Thoracic aorta (tissue), 2 donors: ENCODE data around the gene TMEM123. TPM values are rescaled to one million over a fixed set of nuclear protein-coding genes. Genes with fewer than 3 reads are reported as not detected.

Experiments
- ATAC-seq: fragments of 150-250 bp; one replicate; pipeline ENCODE4 v1.8.0; 2017; ENCODE audit warnings: low read depth; ENCODE audit not compliant: insufficient number of reproducible peaks, low FRiP score
- DNase-seq: peaks from one replicate; pipeline ENCODE4 v3.0.0-alpha.2; 2020; ENCODE audit warnings: low spot score
- H3K27ac ChIP-seq, 2 donors: fragments of 200-600 bp; sonication (generic); 1 replicate in 1 of 2; 2 replicates in 1 of 2; pipeline ENCODE4 v1.5.1; 2016; ENCODE audit warnings: mild to moderate bottlenecking in 2 of 2, moderate library complexity in 2 of 2
- H3K27me3 ChIP-seq: fragments of 200-600 bp; sonication (generic); replicated peaks from 2 replicates; pipeline ENCODE4 v1.6.0; 2016; ENCODE audit warnings: mild to moderate bottlenecking; ENCODE audit not compliant: insufficient read depth
- H3K36me3 ChIP-seq: fragments of 200-600 bp; sonication (generic); one replicate; pipeline ENCODE4 v1.5.1; 2016
- H3K4me1 ChIP-seq, 2 donors: fragments of 200-600 bp; sonication (generic); 1 replicate in 1 of 2; 2 replicates in 1 of 2; pipeline versions ENCODE4 v1.5.1 to v1.6.0; 2016; ENCODE audit warnings: low read depth in 2 of 2, mild to moderate bottlenecking in 1 of 2; ENCODE audit not compliant: control insufficient read depth in 1 of 2
- H3K4me3 ChIP-seq: fragments of 200-600 bp; sonication (generic); 2 replicates; pipeline ENCODE4 v1.5.1; 2016; ENCODE audit warnings: mild to moderate bottlenecking
- H3K9me3 ChIP-seq: fragments of 200-600 bp; sonication (generic); 2 replicates; pipeline ENCODE4 v1.5.1; 2016
- CTCF ChIP-seq: fragments of 200-600 bp; sonication (generic); IDR thresholded peaks from one replicate; pipeline ENCODE4 v1.5.1; 2019; ENCODE audit warnings: antibody characterized with exemption
- total RNA-seq, 2 donors: library from RNA; depleted of rRNA; stranded (reverse); fragments of >200 nt; gene quantifications; one replicate each; pipeline versions ENCODE4 v1.1.0 to v1.2.3, GENCODE V29; 2016

Gene TMEM123
- total RNA-seq, 2 donors from 2014 or later: 50.8 to 77.5 TPM

GRCh38 chr11:102456381-102456780 lies 3.8 kb upstream of the TMEM123 start:
- no peak overlapping the region for H3K27ac ChIP-seq
- no peaks in the 10 kb centered on the region for H3K9me3 ChIP-seq
- ATAC-seq (no peak), DNase-seq (no peak)
- no peaks in the 10 kb centered on the region for H3K27me3 ChIP-seq
- H3K36me3 ChIP-seq: no peaks in the 10 kb centered on the region
- H3K4me1 ChIP-seq: peaks cover 0 to 8% of the 10 kb centered on the region in 2 donors
- TF ChIP-seq CTCF: no peak
- no peak overlapping the region for H3K4me3 ChIP-seq

GRCh38 chr11:102453921-102454320 lies 1.4 kb upstream of the TMEM123 start:
- H3K27me3 ChIP-seq: no peaks in the 10 kb centered on the region
- no peaks in the 10 kb centered on the region for H3K36me3 ChIP-seq
- no peak for TF ChIP-seq CTCF
- H3K27ac ChIP-seq: no peak overlapping the region
- no peak for ATAC-seq
- no peak for DNase-seq
- H3K9me3 ChIP-seq: no peaks in the 10 kb centered on the region
- peaks cover 5 to 26% of the 10 kb centered on the region in 2 donors for H3K4me1 ChIP-seq
- no peak overlapping the region for H3K4me3 ChIP-seq

- Histone ChIP-seq H3K36me3 (no peaks in the 10 kb centered on the region), H3K4me1 (peaks cover 5 to 26% of the 10 kb centered on the region in 2 donors), H3K27me3 (no peaks in the 10 kb centered on the region), H3K9me3 (no peaks in the 10 kb centered on the region), H3K27ac (peak overlapping the region; percentile 64 to 76), H3K4me3 (peak overlapping the region; percentile 87)
- ATAC-seq (no peak), DNase-seq (no peak)
- TF ChIP-seq CTCF: no peak
Observed at GRCh38 chr11:102453302-102453695, 734 bp upstream of the TMEM123 start.

- no peak for TF ChIP-seq CTCF
- H3K9me3 ChIP-seq: no peaks in the 10 kb centered on the region
- peaks cover 5 to 26% of the 10 kb centered on the region in 2 donors for H3K4me1 ChIP-seq
- ATAC-seq (no peak), DNase-seq (no peak)
- peak overlapping the region; percentile 64 to 76 for H3K27ac ChIP-seq
- H3K36me3 ChIP-seq: no peaks in the 10 kb centered on the region
- peak overlapping the region; percentile 87 for H3K4me3 ChIP-seq
- no peaks in the 10 kb centered on the region for H3K27me3 ChIP-seq
Observed at GRCh38 chr11:102451681-102452460, 694 bp downstream of the TMEM123 start.

DNA sequence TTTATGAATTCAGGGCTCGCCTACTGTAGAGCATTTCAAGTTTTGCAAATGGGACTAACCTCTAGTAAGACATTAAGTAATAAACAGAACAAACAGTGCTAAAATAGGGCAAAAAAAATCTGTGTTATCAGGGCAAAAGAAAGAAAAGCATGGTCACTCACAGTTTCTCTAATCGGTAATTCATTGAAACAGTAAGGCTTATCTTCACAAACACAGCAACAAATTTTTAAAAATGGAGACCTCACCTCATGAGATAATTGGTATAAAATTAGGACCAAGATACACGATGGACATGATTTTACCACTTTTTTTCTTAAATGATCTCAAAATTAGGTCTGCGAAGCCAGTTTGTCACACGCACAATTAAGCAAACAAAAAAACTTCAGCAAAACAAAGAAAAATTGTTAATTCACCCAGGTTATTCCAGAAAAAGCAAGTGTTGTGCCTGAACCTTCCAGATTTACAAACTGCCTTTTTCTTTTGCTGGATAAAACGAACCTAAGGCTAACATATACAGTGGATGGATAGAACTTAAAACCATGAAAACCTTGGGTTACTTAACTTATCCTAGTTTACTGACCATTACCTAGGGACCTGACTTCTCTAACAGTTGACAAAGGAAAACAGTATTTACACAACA lies 1.4 kb downstream of the TMEM123 start:
- peak overlapping the region; percentile 64 to 76 for H3K27ac ChIP-seq
- no peaks in the 10 kb centered on the region for H3K36me3 ChIP-seq
- no peak for TF ChIP-seq CTCF
- peaks cover 5 to 26% of the 10 kb centered on the region in 2 donors for H3K4me1 ChIP-seq
- H3K4me3 ChIP-seq: peak overlapping the region; percentile 87
- no peaks in the 10 kb centered on the region for H3K27me3 ChIP-seq
- DNase-seq (no peak), ATAC-seq (no peak)
- H3K9me3 ChIP-seq: no peaks in the 10 kb centered on the region
